Measurements from ENCODE around the gene DEPDC5.

- no peak for TF ChIP-seq CTCF (conservative IDR thresholded peaks at IDR 0.05; ENCODE audit: low read depth, low read length)
- no peak for TF ChIP-seq EZH2 (IDR thresholded peaks at IDR 0.05; ENCODE audit: low read length, unreplicated experiment)
- no peak for TF ChIP-seq EZH2phosphoT487 (IDR thresholded peaks at IDR 0.05; ENCODE audit: borderline replicate concordance, low read length)
Measured at GRCh38 chr22:31726692-31727091, 27.1 kb upstream of the DEPDC5 start.
